Caco-2 (cell line): ENCODE results near the gene RGSL1. TPM values are rescaled to one million over a fixed set of nuclear protein-coding genes. Genes with fewer than 3 reads are reported as not detected.

Experiments used
- BruUV-seq: library from RNA; stranded (reverse); fragments of 400-500 nt; replicated peaks from 2 replicates; lab custom pipeline; 2021; lab: Mats Ljungman, UMichigan
- CTCF ChIA-PET: fragments of 300-600 bp; sonication (Branson Sonifier 250); formaldehyde crosslinking; loops from one replicate; lab custom pipeline; 2022; ENCODE audit warnings: antibody characterized with exemption; lab: Charles Lee
- POLR2A ChIA-PET: fragments of 300-600 bp; sonication (Branson Sonifier 250); formaldehyde crosslinking; loops from one replicate; lab custom pipeline; 2022; ENCODE audit warnings: antibody characterized with exemption; lab: Charles Lee
- DNase-seq, 2 experiments: peaks; one replicate each; pipeline versions ENCODE4 v3.0.0 to v3.0.0-alpha.2; 2020 to 2022
- H3K27me3 ChIP-seq: replicated peaks from 2 replicates; pipeline ENCODE4 v1.6.0; 2011; ENCODE audit warnings: low read length; ENCODE audit not compliant: control insufficient read depth, insufficient read depth
- H3K36me3 ChIP-seq: 2 replicates; pipeline ENCODE4 v1.5.1; 2011; ENCODE audit warnings: low read length; ENCODE audit not compliant: control insufficient read depth, insufficient read depth
- H3K4me1 ChIP-seq: fragments of 250-450 bp; sonication (Bioruptor Pico); 2 replicates; pipeline ENCODE4 v1.5.1; 2020; ENCODE audit warnings: mild to moderate bottlenecking
- H3K4me3 ChIP-seq: 2 replicates; pipeline ENCODE4 v1.5.1; 2011; ENCODE audit warnings: low read depth, mild to moderate bottlenecking, control low read depth, low read length
- H3K9me3 ChIP-seq: fragments of 250-450 bp; sonication (Bioruptor Pico); 2 replicates; pipeline ENCODE4 v1.5.1; 2020; ENCODE audit warnings: mild to moderate bottlenecking, moderate library complexity
- H3K27ac Mint-ChIP-seq: one replicate; pipeline ENCODE4 v1.8.0; 2022; ENCODE audit warnings: mixed read lengths; ENCODE audit not compliant: unreplicated experiment
- H3K27me3 Mint-ChIP-seq: one replicate; pipeline ENCODE4 v1.8.0; 2022; ENCODE audit warnings: mixed read lengths; ENCODE audit not compliant: insufficient read depth, unreplicated experiment
- H3K36me3 Mint-ChIP-seq: one replicate; pipeline ENCODE4 v1.8.0; 2022; ENCODE audit warnings: mild to moderate bottlenecking, mixed read lengths; ENCODE audit not compliant: insufficient read depth, unreplicated experiment
- H3K4me1 Mint-ChIP-seq: one replicate; pipeline ENCODE4 v1.8.0; 2022; ENCODE audit warnings: low read depth, mixed read lengths; ENCODE audit not compliant: unreplicated experiment
- H3K4me3 Mint-ChIP-seq: one replicate; pipeline ENCODE4 v1.8.0; 2022; ENCODE audit warnings: mild to moderate bottlenecking, moderate library complexity, mixed read lengths; ENCODE audit not compliant: unreplicated experiment
- H3K9me3 Mint-ChIP-seq: one replicate; pipeline ENCODE4 v1.8.0; 2022; ENCODE audit warnings: mixed read lengths; ENCODE audit not compliant: unreplicated experiment
- intact Hi-C: fragments of 100-400 bp; cut with micrococcal nuclease; formaldehyde crosslinking; loops from one replicate; pipeline ENCODE4 v1.10.0; 2022; ENCODE audit not compliant: unreplicated experiment
- total RNA-seq: library from RNA; stranded (reverse); gene quantifications from 2 replicates; pipeline ENCODE4 v1.2.3, GENCODE V29; 2022
- TF ChIP-seq, protein P1 (sequence below), 2 experiments: fragments of 200-600 bp in 1 of 2; IDR thresholded peaks; 1 replicate in 1 of 2; 2 replicates in 1 of 2; pipeline versions ENCODE4 v1.5.1 to v1.8.0; 2011 to 2022; ENCODE audit warnings: antibody characterized with exemption in 1 of 2, control low read depth in 1 of 2, inconsistent platforms in 1 of 2, low read depth in 1 of 2, low read length in 1 of 2, mild to moderate bottlenecking in 1 of 2, moderate library complexity in 1 of 2; ENCODE audit not compliant: insufficient read depth in 1 of 2, severe bottlenecking in 1 of 2, unreplicated experiment in 1 of 2

RGSL1 gene
- total RNA-seq, 1 experiment from 2014 or later, result not detected

DNA sequence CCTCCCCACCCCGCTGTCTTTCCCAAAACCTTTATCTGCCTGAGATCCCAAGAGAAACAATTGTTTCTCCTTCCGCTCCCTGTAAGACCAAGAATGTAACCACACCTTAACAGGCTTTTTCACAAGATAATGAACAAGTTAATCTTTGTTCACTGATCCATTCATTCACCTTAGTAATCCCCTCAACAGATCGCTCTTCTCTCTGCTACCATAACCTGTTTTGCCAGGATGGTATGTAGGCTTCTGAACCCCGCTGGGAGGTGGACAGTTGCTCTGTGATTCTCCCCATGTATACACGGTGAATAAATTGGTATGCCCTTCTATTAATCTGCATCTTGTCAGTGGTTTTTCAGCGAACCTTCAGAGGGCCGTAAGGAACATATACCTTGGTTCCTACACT lies 18.7 kb upstream of the RGSL1 start:
- CTCF ChIA-PET, result no interaction called here
- intact Hi-C loops, result no loop called here

DNA sequence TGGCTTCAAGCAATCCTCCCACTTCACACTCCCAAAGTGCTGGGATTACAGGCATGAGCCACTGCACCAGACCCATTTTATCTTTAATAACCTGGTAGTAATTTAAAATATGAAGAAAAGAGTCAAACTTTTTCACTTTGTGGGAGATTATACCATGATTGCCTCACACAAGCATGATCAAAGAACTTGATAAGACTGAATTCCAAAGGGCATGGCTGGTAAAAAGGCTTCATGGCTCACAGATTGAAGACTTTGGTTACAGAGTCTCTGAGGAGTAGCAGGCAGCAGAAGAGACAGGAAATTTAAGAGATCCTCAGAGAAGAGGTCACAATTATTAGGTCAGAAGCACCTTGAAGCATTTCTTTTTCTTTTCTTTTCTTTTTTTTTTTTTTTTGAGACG lies 16.4 kb upstream of the RGSL1 start:
- H3K27me3 ChIP-seq, result no peaks in the 10 kb centered on the region
- CTCF ChIA-PET, result no interaction called here
- Mint-ChIP-seq H3K27me3 (no peaks in the 10 kb centered on the region), H3K27ac (no peak overlapping the region), H3K36me3 (no peaks in the 10 kb centered on the region), H3K4me3 (no peak overlapping the region), H3K4me1 (peaks cover 11% of the 10 kb centered on the region), H3K9me3 (peaks cover 26% of the 10 kb centered on the region)
- peaks cover 3% of the 10 kb centered on the region; the same call in 1 of the 2 replicates for H3K9me3 ChIP-seq
- DNase-seq, result no peak
- intact Hi-C loops, result no loop called here
- TF ChIP-seq, protein P1, sequence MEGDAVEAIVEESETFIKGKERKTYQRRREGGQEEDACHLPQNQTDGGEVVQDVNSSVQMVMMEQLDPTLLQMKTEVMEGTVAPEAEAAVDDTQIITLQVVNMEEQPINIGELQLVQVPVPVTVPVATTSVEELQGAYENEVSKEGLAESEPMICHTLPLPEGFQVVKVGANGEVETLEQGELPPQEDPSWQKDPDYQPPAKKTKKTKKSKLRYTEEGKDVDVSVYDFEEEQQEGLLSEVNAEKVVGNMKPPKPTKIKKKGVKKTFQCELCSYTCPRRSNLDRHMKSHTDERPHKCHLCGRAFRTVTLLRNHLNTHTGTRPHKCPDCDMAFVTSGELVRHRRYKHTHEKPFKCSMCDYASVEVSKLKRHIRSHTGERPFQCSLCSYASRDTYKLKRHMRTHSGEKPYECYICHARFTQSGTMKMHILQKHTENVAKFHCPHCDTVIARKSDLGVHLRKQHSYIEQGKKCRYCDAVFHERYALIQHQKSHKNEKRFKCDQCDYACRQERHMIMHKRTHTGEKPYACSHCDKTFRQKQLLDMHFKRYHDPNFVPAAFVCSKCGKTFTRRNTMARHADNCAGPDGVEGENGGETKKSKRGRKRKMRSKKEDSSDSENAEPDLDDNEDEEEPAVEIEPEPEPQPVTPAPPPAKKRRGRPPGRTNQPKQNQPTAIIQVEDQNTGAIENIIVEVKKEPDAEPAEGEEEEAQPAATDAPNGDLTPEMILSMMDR (IDR thresholded peaks at IDR 0.05; ENCODE audit: insufficient read depth in 1 of 2, low read depth in 1 of 2, low read length in 1 of 2, severe bottlenecking in 1 of 2, unreplicated experiment in 1 of 2), result no peak
- BruUV-seq, result no TSS peak
- no peaks in the 10 kb centered on the region for H3K36me3 ChIP-seq
- POLR2A ChIA-PET, result no interaction called here
- H3K4me3 ChIP-seq, result no peak overlapping the region
- H3K4me1 ChIP-seq, result peaks cover 9% of the 10 kb centered on the region

More for the DNA sequence above, 18.7 kb upstream of the RGSL1 start:
- peaks cover 9% of the 10 kb centered on the region for H3K4me1 ChIP-seq
- H3K27me3 ChIP-seq, result no peaks in the 10 kb centered on the region
- BruUV-seq, result no TSS peak
- Mint-ChIP-seq H3K36me3 (no peaks in the 10 kb centered on the region), H3K4me3 (no peak overlapping the region), H3K9me3 (peaks cover 13% of the 10 kb centered on the region), H3K4me1 (peaks cover 11% of the 10 kb centered on the region), H3K27ac (no peak overlapping the region), H3K27me3 (no peaks in the 10 kb centered on the region)
- TF ChIP-seq, protein P1 (IDR thresholded peaks at IDR 0.05; ENCODE audit: insufficient read depth in 1 of 2, low read depth in 1 of 2, low read length in 1 of 2, severe bottlenecking in 1 of 2, unreplicated experiment in 1 of 2), result no peak
- no peak overlapping the region for H3K4me3 ChIP-seq
- H3K9me3 ChIP-seq, result no peaks in the 10 kb centered on the region
- no peak for DNase-seq
- H3K36me3 ChIP-seq, result no peaks in the 10 kb centered on the region
- POLR2A ChIA-PET, result no interaction called here

DNA sequence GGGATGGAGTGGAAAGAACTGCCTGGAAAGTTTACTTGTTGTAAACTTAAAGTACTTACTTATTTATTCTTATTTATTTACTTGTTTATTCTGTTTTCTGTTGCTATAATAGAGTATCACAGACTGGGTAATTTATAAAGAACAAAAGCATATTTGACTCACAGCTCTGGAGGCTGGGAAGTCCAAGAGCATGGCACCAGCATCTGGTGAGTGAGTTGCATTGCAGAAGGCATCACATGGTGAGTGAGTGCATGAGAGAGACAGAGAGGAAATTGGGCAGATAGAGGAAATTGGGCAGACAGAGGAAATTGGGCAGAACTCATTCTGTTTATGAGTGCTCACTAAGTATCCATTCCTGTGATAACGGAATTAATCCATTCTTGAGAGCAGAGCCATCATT lies 11.6 kb upstream of the RGSL1 start:
- Histone ChIP-seq H3K4me3 (no peak overlapping the region), H3K4me1 (peaks cover 3% of the 10 kb centered on the region; the same call in 1 of the 2 replicates), H3K27me3 (no peaks in the 10 kb centered on the region), H3K36me3 (no peaks in the 10 kb centered on the region), H3K9me3 (peaks cover 6% of the 10 kb centered on the region)
- H3K27me3 Mint-ChIP-seq, result no peaks in the 10 kb centered on the region
- H3K4me1 Mint-ChIP-seq, result no peaks in the 10 kb centered on the region
- H3K9me3 Mint-ChIP-seq, result peaks cover 16% of the 10 kb centered on the region
- TF ChIP-seq, protein P1 (IDR thresholded peaks at IDR 0.05; ENCODE audit: insufficient read depth in 1 of 2, low read depth in 1 of 2, low read length in 1 of 2, severe bottlenecking in 1 of 2, unreplicated experiment in 1 of 2), result no peak
- intact Hi-C loops, result no loop called here
- ChIA-PET POLR2A (no interaction called here), CTCF (no interaction called here)
- no peak overlapping the region for H3K4me3 Mint-ChIP-seq
- H3K36me3 Mint-ChIP-seq, result no peaks in the 10 kb centered on the region
- BruUV-seq, result no TSS peak
- no peak overlapping the region for H3K27ac Mint-ChIP-seq
- no peak for DNase-seq
